HCT116 (cell line): ENCODE results near the gene GRIK4. TPM values are rescaled to one million over a fixed set of nuclear protein-coding genes. Genes with fewer than 3 reads are reported as not detected.

Experiments used
- ATAC-seq: fragments of 200-7000 bp; cut with Tn5 transposase; 2 replicates; pipeline ENCODE4 v1.9.1; 2020; ENCODE audit warnings: mild to moderate bottlenecking, moderate library complexity
- BruUV-seq: library from RNA; stranded (reverse); fragments of 400-500 nt; replicated peaks from 2 replicates; lab custom pipeline; 2021; lab: Mats Ljungman, UMichigan
- CTCF ChIA-PET: fragments of 300-600 bp; sonication (Branson Sonifier 250); formaldehyde crosslinking; loops from one replicate; lab custom pipeline; 2021; ENCODE audit warnings: antibody characterized with exemption; lab: Charles Lee
- POLR2A ChIA-PET: fragments of 300-600, 350-600 bp; sonication (Branson Sonifier 250); formaldehyde crosslinking; loops from one replicate; lab custom pipeline; 2021; ENCODE audit warnings: antibody characterized with exemption; lab: Charles Lee
- RAD21 ChIA-PET, 2 experiments: fragments of 300-600 bp; sonication (Branson Sonifier 250); formaldehyde crosslinking; loops; one replicate each; lab custom pipeline; 2023; ENCODE audit warnings: low total read pairs in 2 of 2; ENCODE audit not compliant: uncharacterized antibody in 2 of 2, unreplicated experiment in 2 of 2, low non-redundant PET in 1 of 2; lab: Charles Lee
- DNase-seq: peaks from one replicate; pipeline ENCODE4 v3.0.0-alpha.2; 2010; ENCODE audit warnings: low read depth, low spot score
- H2AFZ ChIP-seq: fragments of 200-600 bp; shearing (Covaris generic), sonication (generic); 2 replicates; pipeline ENCODE4 v1.6.1; 2017; ENCODE audit warnings: low read depth, mixed run types, mixed read lengths, antibody characterized with exemption, low read length; ENCODE audit not compliant: poor library complexity, severe bottlenecking
- H3K27ac ChIP-seq: 2 replicates; pipeline ENCODE4 v1.5.1; 2012; ENCODE audit warnings: low read depth, low read length
- H3K27me3 ChIP-seq: fragments of 200-600 bp; sonication (generic); 2 replicates; pipeline ENCODE4 v1.6.1; 2016; ENCODE audit warnings: mixed run types, low read length, mixed read lengths; ENCODE audit not compliant: insufficient read depth
- H3K36me3 ChIP-seq, 2 experiments: fragments of 200-500 bp in 1 of 2; fragments of 200-600 bp in 1 of 2; sonication (Bioruptor generic) in 1 of 2; sonication (generic) in 1 of 2; 2 replicates each; pipeline versions ENCODE4 v1.5.1 to v1.6.1; 2014 to 2016; ENCODE audit warnings: low read length in 2 of 2, inconsistent platforms in 1 of 2, mixed read lengths in 1 of 2, mixed run types in 1 of 2; ENCODE audit not compliant: insufficient read depth in 2 of 2, control insufficient read depth in 1 of 2
- H3K4me1 ChIP-seq, 2 experiments: fragments of 200-600 bp in 1 of 2; sonication (generic) in 1 of 2; 2 replicates each; pipeline versions ENCODE4 v1.5.1 to v1.6.1; 2012 to 2017; ENCODE audit warnings: low read length in 2 of 2, inconsistent platforms in 1 of 2, mild to moderate bottlenecking in 1 of 2, mixed read lengths in 1 of 2, mixed run types in 1 of 2, moderate library complexity in 1 of 2; ENCODE audit not compliant: insufficient read depth in 2 of 2, control insufficient read depth in 1 of 2
- H3K4me2 ChIP-seq: fragments of 200-600 bp; sonication (generic); 2 replicates; pipeline ENCODE4 v1.6.1; 2017; ENCODE audit warnings: mixed run types, low read length, mixed read lengths
- H3K4me3 ChIP-seq, 2 experiments: fragments of 200-600 bp in 1 of 2; sonication (generic) in 1 of 2; replicated peaks in 1 of 2; 2 replicates each; pipeline ENCODE4 v1.5.1; 2011 to 2016; ENCODE audit warnings: low read length in 2 of 2, control low read depth in 1 of 2, low read depth in 1 of 2, mild to moderate bottlenecking in 1 of 2, mixed read lengths in 1 of 2, mixed run types in 1 of 2
- H3K79me2 ChIP-seq: fragments of 200-600 bp; sonication (generic); 2 replicates; pipeline ENCODE4 v1.6.1; 2017; ENCODE audit warnings: mild to moderate bottlenecking, mixed run types, low read length, moderate library complexity, mixed read lengths; ENCODE audit not compliant: insufficient read depth
- H3K9ac ChIP-seq: fragments of 200-600 bp; sonication (generic); 2 replicates; pipeline ENCODE4 v1.6.1; 2016; ENCODE audit warnings: low read length, mixed read lengths
- H3K9me2 ChIP-seq: fragments of 200-600 bp; sonication (generic), shearing (Covaris generic); 2 replicates; pipeline ENCODE4 v1.6.1; 2017; ENCODE audit warnings: mixed run types, mild to moderate bottlenecking, moderate library complexity; ENCODE audit not compliant: insufficient read depth
- H3K9me3 ChIP-seq, 2 experiments: fragments of 200-500 bp in 1 of 2; fragments of 200-600 bp in 1 of 2; sonication (Bioruptor generic) in 1 of 2; sonication (generic) in 1 of 2; 2 replicates each; pipeline ENCODE4 v1.6.1; 2014 to 2017; ENCODE audit warnings: low read length in 2 of 2, mixed read lengths in 2 of 2, inconsistent platforms in 1 of 2, low read depth in 1 of 2, mild to moderate bottlenecking in 1 of 2, mixed run types in 1 of 2, moderate library complexity in 1 of 2; ENCODE audit not compliant: control insufficient read depth in 1 of 2, insufficient read depth in 1 of 2
- H4K20me1 ChIP-seq: fragments of 200-600 bp; sonication (generic), shearing (Covaris generic); 2 replicates; pipeline ENCODE4 v1.6.1; 2017; ENCODE audit warnings: mixed run types, mild to moderate bottlenecking, moderate library complexity; ENCODE audit not compliant: insufficient read depth
- ATF3 ChIP-seq: IDR thresholded peaks from 2 replicates; pipeline ENCODE4 v1.6.1; 2012
- CBX3 ChIP-seq: IDR thresholded peaks from 2 replicates; pipeline ENCODE4 v1.6.1; 2012; ENCODE audit warnings: low read depth
- CEBPB ChIP-seq: IDR thresholded peaks from 2 replicates; pipeline ENCODE4 v1.6.1; 2012; ENCODE audit warnings: low read depth
- CTCF ChIP-seq, 3 experiments: fragments of 200-600 bp in 1 of 3; sonication (generic) in 1 of 3; IDR thresholded peaks in 2 of 3; conservative IDR thresholded peaks in 1 of 3; 2 replicates each; pipeline ENCODE4 v1.5.1; 2012 to 2017; ENCODE audit warnings: low read depth in 2 of 3, low read length in 2 of 3, antibody characterized with exemption in 1 of 3, borderline replicate concordance in 1 of 3, control low read depth in 1 of 3, mild to moderate bottlenecking in 1 of 3, mixed read lengths in 1 of 3, mixed run types in 1 of 3, moderate library complexity in 1 of 3; ENCODE audit not compliant: insufficient read depth in 1 of 3
- EGR1 ChIP-seq: IDR thresholded peaks from 2 replicates; pipeline ENCODE4 v1.6.1; 2012; ENCODE audit warnings: low read depth
- ELF1 ChIP-seq: IDR thresholded peaks from 2 replicates; pipeline ENCODE4 v1.6.1; 2012; ENCODE audit warnings: low read depth, borderline replicate concordance
- EZH2 ChIP-seq: fragments of 200-600 bp; sonication (generic); IDR thresholded peaks from 2 replicates; pipeline ENCODE4 v1.6.1; 2017; ENCODE audit warnings: antibody characterized with exemption, mixed run types
- FOSL1 ChIP-seq: IDR thresholded peaks from 2 replicates; pipeline ENCODE4 v1.6.1; 2012; ENCODE audit warnings: low read depth
- JUND ChIP-seq: IDR thresholded peaks from 2 replicates; pipeline ENCODE4 v1.6.1; 2012
- MAX ChIP-seq: IDR thresholded peaks from 2 replicates; pipeline ENCODE4 v1.6.1; 2012
- POLR2A ChIP-seq: IDR thresholded peaks from 2 replicates; pipeline ENCODE4 v1.7.0; 2011; ENCODE audit warnings: borderline replicate concordance; ENCODE audit not compliant: insufficient read depth, insufficient read length; ENCODE audit errors: extremely low read depth
- REST ChIP-seq: IDR thresholded peaks from 2 replicates; pipeline ENCODE4 v1.6.1; 2012; ENCODE audit warnings: low read depth
- SIN3A ChIP-seq: IDR thresholded peaks from 2 replicates; pipeline ENCODE4 v1.6.1; 2012; ENCODE audit warnings: low read depth
- YY1 ChIP-seq: IDR thresholded peaks from 2 replicates; pipeline ENCODE4 v1.6.1; 2011; ENCODE audit warnings: low read length, low read depth, moderate library complexity, mild to moderate bottlenecking; ENCODE audit not compliant: insufficient replicate concordance; ENCODE audit errors: extremely low read depth
- ZBTB33 ChIP-seq: IDR thresholded peaks from 2 replicates; pipeline ENCODE4 v1.6.1; 2011; ENCODE audit warnings: mild to moderate bottlenecking, low read length, moderate library complexity; ENCODE audit not compliant: insufficient replicate concordance; ENCODE audit errors: extremely low read depth
- ZFX ChIP-seq: fragments of 450-650 bp; IDR thresholded peaks from 2 replicates; pipeline ENCODE4 v1.6.1; 2017
- intact Hi-C: fragments of 100-400 bp; cut with micrococcal nuclease; formaldehyde crosslinking; loops from 2 replicates; pipeline ENCODE4 v1.10.0; 2022
- total RNA-seq: library from RNA; stranded (reverse); gene quantifications from one replicate; pipeline ENCODE4 v1.2.1, GENCODE V29; 2021; ENCODE audit not compliant: unreplicated experiment

GRIK4 gene
- total RNA-seq, 1 experiment from 2014 or later = 0.52 TPM

- TF ChIP-seq CTCF (IDR thresholded peaks at IDR 0.05 in 2 of 3, conservative IDR thresholded peaks at IDR 0.05 in 1 of 3; ENCODE audit: borderline replicate concordance in 1 of 3, insufficient read depth in 1 of 3, low read depth in 2 of 3, low read length in 2 of 3) (no peak), EZH2 (no peak), JUND (no peak), ATF3 (no peak), ZFX (no peak), CEBPB (no peak)
Measured at GRCh38 chr11:120516461-120517389, 5.2 kb downstream of the GRIK4 start (continued).

- no peak overlapping the region for H3K9ac ChIP-seq
- no peak for DNase-seq
- ChIA-PET POLR2A (no interaction called here), RAD21 (no interaction called here), CTCF (no interaction called here)
- no TSS peak for BruUV-seq
- H3K4me1 ChIP-seq = peaks cover 11 to 12% of the 10 kb centered on the region in 2 experiments; a peak in 3 of 4 replicates
- H3K4me2 ChIP-seq = peak overlapping the region; percentile 39
- intact Hi-C loops = no loop called here
- no peaks in the 10 kb centered on the region for H3K36me3 ChIP-seq
- no peaks in the 10 kb centered on the region for H4K20me1 ChIP-seq
- H3K9me3 ChIP-seq = no peaks in the 10 kb centered on the region
- H3K4me3 ChIP-seq = no peak overlapping the region
- H3K9me2 ChIP-seq = no peaks in the 10 kb centered on the region
- no peaks in the 10 kb centered on the region for H3K27me3 ChIP-seq
- ATAC-seq = peak; percentile 51
- H3K27ac ChIP-seq = no peak overlapping the region
- H2AFZ ChIP-seq = no peak overlapping the region
- no peaks in the 10 kb centered on the region for H3K79me2 ChIP-seq
- TF ChIP-seq FOSL1 (no peak), JUND (no peak), ZBTB33 (no peak), EGR1 (no peak), CEBPB (no peak), YY1 (no peak), ATF3 (no peak), REST (no peak), ELF1 (no peak), ZFX (no peak), MAX (no peak), POLR2A (no peak), SIN3A (no peak), CBX3 (no peak)
Measured at GRCh38 chr11:120517390-120517761, 5.8 kb downstream of the GRIK4 start.
